Endodermal cell (in vitro differentiated cells): Measurements from ENCODE around the gene DOK3. TPM values are rescaled to one million over a fixed set of nuclear protein-coding genes. Genes with fewer than 3 reads are reported as not detected.

Source experiments
- DNase-seq: peaks from one replicate; pipeline ENCODE4 v3.0.0-alpha.2; 2017
- H3K27ac ChIP-seq: 2 replicates; pipeline ENCODE4 v1.5.1; 2013; ENCODE audit warnings: mild to moderate bottlenecking, low read depth, low read length, moderate library complexity
- H3K27me3 ChIP-seq: 2 replicates; pipeline ENCODE4 v1.6.1; 2013; ENCODE audit warnings: mild to moderate bottlenecking, low read length, moderate library complexity; ENCODE audit not compliant: insufficient read depth, control insufficient read depth, poor library complexity, severe bottlenecking
- H3K36me3 ChIP-seq: 2 replicates; pipeline ENCODE4 v1.7.0; 2013; ENCODE audit warnings: mild to moderate bottlenecking, low read length, moderate library complexity; ENCODE audit not compliant: control insufficient read depth, insufficient read depth
- H3K4me1 ChIP-seq: one replicate; pipeline ENCODE4 v1.7.0; 2013; ENCODE audit warnings: low read length; ENCODE audit not compliant: control insufficient read depth, insufficient read depth
- H3K4me3 ChIP-seq: 2 replicates; pipeline ENCODE4 v1.5.1; 2013; ENCODE audit warnings: mild to moderate bottlenecking, low read length, moderate library complexity
- H3K9ac ChIP-seq: 2 replicates; pipeline ENCODE4 v1.6.1; 2013; ENCODE audit warnings: mild to moderate bottlenecking, low read length, moderate library complexity; ENCODE audit not compliant: poor library complexity, severe bottlenecking; ENCODE audit errors: extremely low read depth
- H3K9me3 ChIP-seq: 2 replicates; pipeline ENCODE4 v1.6.1; 2013; ENCODE audit warnings: mild to moderate bottlenecking, low read length, moderate library complexity; ENCODE audit not compliant: control insufficient read depth
- H3K27ac Mint-ChIP-seq: 2 replicates; pipeline ENCODE4 v1.8.0; 2020; ENCODE audit warnings: mixed read lengths
- H3K27me3 Mint-ChIP-seq: 2 replicates; pipeline ENCODE4 v1.8.0; 2021; ENCODE audit warnings: mild to moderate bottlenecking, mixed read lengths; ENCODE audit not compliant: insufficient read depth
- H3K36me3 Mint-ChIP-seq: 2 replicates; pipeline ENCODE4 v1.8.0; 2020; ENCODE audit warnings: low read depth, mixed read lengths
- H3K4me1 Mint-ChIP-seq: 2 replicates; pipeline ENCODE4 v1.8.0; 2020; ENCODE audit warnings: mixed read lengths
- H3K4me3 Mint-ChIP-seq: 2 replicates; pipeline ENCODE4 v1.8.0; 2020; ENCODE audit warnings: mild to moderate bottlenecking, moderate library complexity, mixed read lengths
- H3K9me3 Mint-ChIP-seq: 2 replicates; pipeline ENCODE4 v1.8.0; 2020; ENCODE audit warnings: mild to moderate bottlenecking, mixed read lengths
- WGBS, 2 experiments: methylation state at CpG; one replicate each; pipeline versions ENCODE4 v1.1.5 to v1.1.7; 2013; ENCODE audit warnings: missing lambda C conversion rate in 2 of 2, mixed read lengths in 1 of 2; ENCODE audit not compliant: insufficient coverage in 1 of 2, insufficient read length in 1 of 2; 5-methylcytosine and 5-hydroxymethylcytosine counted together
- total RNA-seq, 2 donors: library from RNA; stranded (reverse); fragmentation: NEBNext Ultra II Directional in 1 of 2; extraction: Animal tissue kit (Norgen Biotek cat#: 25700) in 1 of 2; gene quantifications; 2 replicates in 1 of 2; 3 replicates in 1 of 2; pipeline ENCODE4 v1.2.1, GENCODE V29; 2021
- TF ChIP-seq, protein P1 (sequence below): fragments of 200-600 bp; sonication (generic); conservative IDR thresholded peaks from 2 replicates; pipeline ENCODE4 v1.5.0; 2021; ENCODE audit warnings: antibody characterized with exemption, mild to moderate bottlenecking

Gene DOK3
- total RNA-seq, 2 donors from 2014 or later: 2.1 to 7.7 TPM

DNA sequence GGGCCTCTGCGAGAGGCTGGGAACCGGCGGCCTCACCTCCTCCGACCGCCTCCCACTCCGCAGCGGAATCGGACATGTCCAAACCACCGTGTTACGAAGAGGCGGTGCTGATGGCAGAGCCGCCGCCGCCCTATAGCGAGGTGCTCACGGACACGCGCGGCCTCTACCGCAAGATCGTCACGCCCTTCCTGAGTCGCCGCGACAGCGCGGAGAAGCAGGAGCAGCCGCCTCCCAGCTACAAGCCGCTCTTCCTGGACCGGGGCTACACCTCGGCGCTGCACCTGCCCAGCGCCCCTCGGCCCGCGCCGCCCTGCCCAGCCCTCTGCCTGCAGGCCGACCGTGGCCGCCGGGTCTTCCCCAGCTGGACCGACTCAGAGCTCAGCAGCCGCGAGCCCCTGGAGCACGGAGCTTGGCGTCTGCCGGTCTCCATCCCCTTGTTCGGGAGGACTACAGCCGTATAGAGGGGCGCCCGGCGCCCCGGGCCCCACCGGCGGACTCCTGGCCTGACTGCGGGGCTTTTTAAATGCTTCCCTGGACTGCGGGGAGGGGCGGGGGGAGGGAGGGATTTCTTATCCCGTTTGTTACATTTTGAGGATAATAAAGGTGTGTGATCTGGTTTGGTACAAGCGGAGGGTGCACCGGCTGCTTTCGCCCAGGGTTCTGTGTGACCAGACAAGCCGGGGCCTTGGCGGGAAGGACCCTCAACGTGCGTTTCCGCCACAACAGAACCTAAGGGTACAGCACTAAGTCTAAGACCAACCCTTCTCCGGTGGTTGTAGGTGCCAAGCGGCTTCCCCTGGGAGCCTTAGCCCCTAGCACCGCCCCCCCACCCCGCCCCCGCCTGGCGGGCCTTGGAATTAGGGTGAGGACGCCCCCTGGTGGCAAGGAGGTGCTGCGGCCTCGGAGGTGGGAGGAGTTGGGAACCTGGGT lies 53.7 kb downstream of the DOK3 start:
- peaks cover 8% of the 10 kb centered on the region for H3K4me1 Mint-ChIP-seq
- TF ChIP-seq, protein P1, sequence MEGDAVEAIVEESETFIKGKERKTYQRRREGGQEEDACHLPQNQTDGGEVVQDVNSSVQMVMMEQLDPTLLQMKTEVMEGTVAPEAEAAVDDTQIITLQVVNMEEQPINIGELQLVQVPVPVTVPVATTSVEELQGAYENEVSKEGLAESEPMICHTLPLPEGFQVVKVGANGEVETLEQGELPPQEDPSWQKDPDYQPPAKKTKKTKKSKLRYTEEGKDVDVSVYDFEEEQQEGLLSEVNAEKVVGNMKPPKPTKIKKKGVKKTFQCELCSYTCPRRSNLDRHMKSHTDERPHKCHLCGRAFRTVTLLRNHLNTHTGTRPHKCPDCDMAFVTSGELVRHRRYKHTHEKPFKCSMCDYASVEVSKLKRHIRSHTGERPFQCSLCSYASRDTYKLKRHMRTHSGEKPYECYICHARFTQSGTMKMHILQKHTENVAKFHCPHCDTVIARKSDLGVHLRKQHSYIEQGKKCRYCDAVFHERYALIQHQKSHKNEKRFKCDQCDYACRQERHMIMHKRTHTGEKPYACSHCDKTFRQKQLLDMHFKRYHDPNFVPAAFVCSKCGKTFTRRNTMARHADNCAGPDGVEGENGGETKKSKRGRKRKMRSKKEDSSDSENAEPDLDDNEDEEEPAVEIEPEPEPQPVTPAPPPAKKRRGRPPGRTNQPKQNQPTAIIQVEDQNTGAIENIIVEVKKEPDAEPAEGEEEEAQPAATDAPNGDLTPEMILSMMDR: peak; percentile 97
- WGBS, 2 experiments: 7 to 19% methylated on average over 27 to 76 of the region's 76 CpGs
- Histone ChIP-seq H3K27me3 (peaks cover 3% of the 10 kb centered on the region), H3K4me3 (peak overlapping the region; percentile 72), H3K27ac (peak overlapping the region; percentile 47), H3K9me3 (no peaks in the 10 kb centered on the region), H3K36me3 (peaks cover 45% of the 10 kb centered on the region), H3K4me1 (peaks cover 2% of the 10 kb centered on the region), H3K9ac (peak overlapping the region; percentile 47)
- H3K36me3 Mint-ChIP-seq: peaks cover 23% of the 10 kb centered on the region
- peaks cover 24% of the 10 kb centered on the region for H3K27me3 Mint-ChIP-seq
- peak overlapping the region; percentile 62 for H3K4me3 Mint-ChIP-seq
- peak overlapping the region; percentile 97 for H3K27ac Mint-ChIP-seq
- H3K9me3 Mint-ChIP-seq: no peaks in the 10 kb centered on the region
- DNase-seq: peak; percentile 99

DNA sequence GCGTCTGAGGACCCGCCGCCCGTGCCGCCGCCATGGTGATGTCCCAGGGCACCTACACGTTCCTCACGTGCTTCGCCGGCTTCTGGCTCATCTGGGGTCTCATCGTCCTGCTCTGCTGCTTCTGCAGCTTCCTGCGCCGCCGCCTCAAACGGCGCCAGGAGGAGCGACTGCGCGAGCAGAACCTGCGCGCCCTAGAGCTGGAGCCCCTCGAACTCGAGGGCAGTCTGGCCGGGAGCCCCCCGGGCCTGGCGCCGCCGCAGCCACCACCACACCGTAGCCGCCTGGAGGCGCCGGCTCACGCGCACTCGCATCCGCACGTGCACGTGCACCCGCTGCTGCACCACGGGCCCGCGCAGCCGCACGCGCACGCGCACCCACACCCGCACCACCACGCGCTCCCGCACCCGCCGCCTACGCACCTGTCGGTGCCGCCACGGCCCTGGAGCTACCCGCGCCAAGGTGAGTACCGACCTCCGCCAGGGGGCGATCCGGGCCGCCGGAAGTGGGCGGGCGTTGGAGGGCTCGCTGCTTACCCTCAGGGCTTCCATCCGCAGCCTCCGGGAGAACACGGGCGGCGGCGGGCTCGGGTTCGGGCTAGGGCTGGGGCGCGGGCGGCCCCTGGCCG lies 54.5 kb downstream of the DOK3 start:
- 0 to 2% methylated on average over 3 to 80 of the region's 80 CpGs for WGBS, 2 experiments
- Histone ChIP-seq H3K9me3 (no peaks in the 10 kb centered on the region), H3K4me3 (peak overlapping the region; percentile 72), H3K27ac (peak overlapping the region; percentile 84), H3K36me3 (peaks cover 38% of the 10 kb centered on the region), H3K4me1 (peaks cover 2% of the 10 kb centered on the region), H3K27me3 (peaks cover 3% of the 10 kb centered on the region), H3K9ac (peak overlapping the region; percentile 82)
- peak; percentile 98 for DNase-seq
- peaks cover 8% of the 10 kb centered on the region for H3K4me1 Mint-ChIP-seq
- H3K36me3 Mint-ChIP-seq: peaks cover 20% of the 10 kb centered on the region
- TF ChIP-seq, protein P1: peak; percentile 93
- H3K27ac Mint-ChIP-seq: peak overlapping the region; percentile 70
- H3K4me3 Mint-ChIP-seq: peak overlapping the region; percentile 62
- H3K9me3 Mint-ChIP-seq: no peaks in the 10 kb centered on the region
- H3K27me3 Mint-ChIP-seq: peaks cover 31% of the 10 kb centered on the region

DNA sequence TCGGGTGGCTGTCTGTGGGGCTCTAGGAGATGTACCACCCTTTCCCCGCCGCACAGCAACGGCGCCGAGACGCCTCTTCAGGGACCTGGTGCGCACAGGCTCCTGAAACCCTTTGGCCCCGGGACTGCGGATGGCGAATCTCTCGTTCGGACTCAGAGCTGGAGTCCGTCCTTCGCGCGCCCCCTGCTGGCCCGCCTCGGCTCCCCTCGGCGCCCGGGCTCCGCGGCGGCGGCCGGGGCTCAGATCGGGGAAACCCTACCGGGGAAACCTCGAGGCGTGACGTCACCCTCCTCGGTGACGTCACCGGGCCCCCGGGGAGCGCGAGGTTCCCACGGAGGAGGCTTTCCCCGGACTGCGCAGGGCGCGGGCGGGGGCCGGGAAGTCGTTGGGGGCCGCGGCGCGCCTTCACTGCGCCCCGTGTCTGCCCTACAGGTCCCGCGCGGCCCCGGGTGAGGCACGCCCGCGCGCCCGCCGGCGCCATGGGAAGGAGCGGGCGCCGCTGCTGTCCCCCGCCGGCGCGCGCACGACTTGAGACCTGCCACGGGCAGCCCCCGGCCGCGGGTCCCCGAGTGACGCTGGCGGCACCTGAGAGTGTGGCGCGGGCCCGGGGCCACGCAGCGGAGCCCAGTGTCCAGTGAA lies 55.1 kb downstream of the DOK3 start:
- TF ChIP-seq, protein P1: peak; percentile 96
- H3K27ac Mint-ChIP-seq: no peak overlapping the region
- peak; percentile 98 for DNase-seq
- Histone ChIP-seq H3K36me3 (peaks cover 31% of the 10 kb centered on the region), H3K9ac (peak overlapping the region; percentile 82), H3K27me3 (peaks cover 3% of the 10 kb centered on the region), H3K9me3 (no peaks in the 10 kb centered on the region), H3K4me3 (peak overlapping the region; percentile 72), H3K4me1 (peaks cover 2% of the 10 kb centered on the region), H3K27ac (peak overlapping the region; percentile 84)
- H3K36me3 Mint-ChIP-seq: peaks cover 15% of the 10 kb centered on the region
- H3K4me3 Mint-ChIP-seq: peak overlapping the region; percentile 62
- H3K27me3 Mint-ChIP-seq: peaks cover 36% of the 10 kb centered on the region
- peaks cover 8% of the 10 kb centered on the region for H3K4me1 Mint-ChIP-seq
- no peaks in the 10 kb centered on the region for H3K9me3 Mint-ChIP-seq
- 0 to 1% methylated on average over 14 to 84 of the region's 84 CpGs for WGBS, 2 experiments
